ENCODE data around the gene DAZAP1.
"Not testable (repeated sequence)": the region's sequence is repeated elsewhere in the genome, so short reads cannot be mapped to it uniquely, and the experiment has no call there.

Gene DAZAP1

DNA sequence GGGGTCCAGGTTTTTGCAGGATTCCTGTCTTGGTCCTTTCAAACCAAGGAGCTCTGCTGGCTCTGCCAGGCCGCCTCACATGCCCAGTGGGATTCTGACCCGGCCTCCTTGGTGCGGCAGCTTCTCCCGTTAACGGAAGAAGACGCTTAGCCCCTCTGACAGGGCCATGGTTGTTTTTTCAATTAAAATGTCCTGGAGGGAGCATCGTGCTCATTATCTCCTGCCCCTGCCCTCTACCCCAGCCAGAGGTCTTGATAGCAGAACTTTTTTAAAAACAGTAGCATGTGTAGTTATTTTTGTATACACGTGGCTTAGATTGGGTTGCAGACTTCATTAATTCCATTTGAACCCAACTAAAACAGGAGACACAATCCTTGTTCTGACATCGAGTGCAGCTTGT lies 19.4 kb downstream of the DAZAP1 start:
- DNase-seq (ENCODE audit: low spot score) = no peak

DNA sequence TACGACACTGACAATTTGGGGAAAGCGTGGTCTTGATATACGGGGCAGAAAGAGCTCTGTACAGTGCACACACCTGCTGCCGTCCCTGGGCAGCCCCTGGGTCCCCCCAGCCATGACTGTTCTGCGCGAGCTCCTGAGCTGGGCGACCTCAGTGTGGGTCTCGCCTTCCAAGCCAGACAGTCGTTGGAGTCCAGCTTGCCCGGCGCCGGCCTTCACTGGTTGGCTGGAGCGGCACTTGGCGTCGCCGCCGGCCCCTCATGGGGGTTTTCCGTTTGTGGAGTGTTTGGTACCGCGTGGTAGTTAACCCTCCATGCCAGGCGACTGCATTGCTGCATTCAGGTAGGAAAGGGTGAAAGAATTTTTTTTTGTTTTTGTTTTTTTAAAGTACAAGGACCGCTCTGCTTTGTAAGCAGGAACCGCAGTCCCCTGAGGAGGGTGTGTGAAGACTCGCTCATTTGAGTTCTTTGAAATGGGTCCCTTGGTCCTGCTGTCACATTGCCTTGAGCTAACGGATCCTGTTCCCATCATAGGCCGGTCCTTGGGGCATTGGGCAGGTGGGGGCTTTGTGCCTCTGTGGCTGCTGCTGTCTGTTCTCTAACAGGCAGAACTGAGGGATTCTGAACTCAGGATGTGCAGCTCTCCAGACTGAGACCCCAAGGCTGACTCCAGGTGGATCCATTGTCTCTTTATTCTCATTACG lies 20.0 kb downstream of the DAZAP1 start:
- DNase-seq (ENCODE audit: low spot score) = no peak

DNA sequence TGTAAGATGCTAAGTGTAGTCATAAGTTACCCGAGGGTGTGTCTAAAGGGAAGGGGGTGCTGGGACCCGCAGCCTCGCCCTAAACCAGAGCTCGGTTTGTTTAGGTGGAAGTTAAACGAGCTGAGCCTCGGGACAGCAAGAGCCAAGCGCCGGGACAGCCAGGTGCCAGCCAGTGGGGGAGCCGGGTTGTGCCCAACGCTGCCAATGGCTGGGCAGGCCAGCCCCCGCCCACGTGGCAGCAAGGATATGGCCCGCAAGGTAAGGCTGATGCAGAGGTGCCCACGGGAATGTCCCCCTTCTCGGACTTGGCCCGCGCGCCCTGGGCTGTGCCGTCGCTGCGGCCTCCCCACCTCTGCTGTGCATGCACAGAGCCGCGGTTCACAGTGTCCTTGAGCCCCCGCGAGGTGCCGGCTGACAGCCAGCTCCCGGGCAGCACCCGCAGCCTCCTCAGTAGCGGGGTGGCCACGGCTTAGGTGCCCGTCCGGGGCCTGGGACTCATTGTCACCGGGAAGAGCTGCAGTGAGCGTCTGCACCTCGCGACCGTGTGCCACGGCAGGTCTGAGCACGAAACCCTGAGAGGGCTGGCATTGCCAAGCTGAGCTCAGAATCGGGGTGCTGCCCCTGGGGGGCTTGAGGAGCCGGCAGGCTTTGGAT lies 21.5 kb downstream of the DAZAP1 start:
- no peak for DNase-seq (ENCODE audit: low spot score)

- no peak for DNase-seq (ENCODE audit: low spot score)
These were observed 22.4 kb downstream of the DAZAP1 start for GRCh38 chr19:1429750-1430149.

- no peak for DNase-seq (ENCODE audit: low spot score)
These were observed 22.9 kb downstream of the DAZAP1 start for GRCh38 chr19:1430246-1430645.

- DNase-seq (ENCODE audit: low spot score) = no peak
These were observed 24.5 kb downstream of the DAZAP1 start for GRCh38 chr19:1431759-1432506.

DNA sequence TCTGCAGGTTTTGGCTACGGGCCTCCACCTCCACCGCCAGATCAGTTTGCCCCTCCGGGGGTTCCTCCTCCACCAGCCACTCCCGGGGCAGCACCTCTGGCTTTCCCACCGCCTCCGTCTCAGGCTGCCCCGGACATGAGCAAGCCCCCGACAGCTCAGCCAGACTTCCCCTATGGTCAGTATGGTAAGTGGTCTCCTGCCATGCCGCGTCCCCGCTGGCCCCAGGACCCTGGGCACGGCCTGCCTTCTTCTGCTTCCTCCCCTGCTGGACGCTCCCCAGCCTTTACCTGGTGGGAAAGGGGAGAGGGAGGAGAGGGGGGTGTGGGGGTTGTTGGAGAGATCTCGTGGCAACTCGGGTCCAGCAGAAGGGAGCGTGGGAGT lies 25.1 kb downstream of the DAZAP1 start:
- DNase-seq (ENCODE audit: low spot score) = no peak

GRCh38 chr19:1433119-1434039 lies 26.0 kb downstream of the DAZAP1 start:
- no peak for DNase-seq (ENCODE audit: low spot score)

DNA sequence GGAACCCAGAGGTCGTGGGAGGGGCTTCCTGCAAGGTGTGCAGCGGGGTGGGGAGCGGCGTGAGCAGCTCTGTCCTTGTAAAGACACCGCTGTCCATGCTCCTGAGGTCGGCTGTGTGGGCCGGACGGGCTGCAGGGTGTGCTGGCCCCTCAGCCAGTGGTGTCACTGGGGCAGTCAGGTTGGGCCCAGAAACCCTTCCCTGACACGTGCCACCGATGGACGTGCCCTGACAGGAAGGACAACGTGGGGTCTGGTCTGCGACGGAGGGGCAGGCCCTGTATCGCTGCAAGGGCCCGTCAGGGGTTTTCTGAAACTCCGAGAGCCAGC lies 26.6 kb downstream of the DAZAP1 start:
- no peak for DNase-seq (ENCODE audit: low spot score)

GRCh38 chr19:1434577-1435060 lies 27.2 kb downstream of the DAZAP1 start:
- DNase-seq (ENCODE audit: low spot score) = no peak

DNA sequence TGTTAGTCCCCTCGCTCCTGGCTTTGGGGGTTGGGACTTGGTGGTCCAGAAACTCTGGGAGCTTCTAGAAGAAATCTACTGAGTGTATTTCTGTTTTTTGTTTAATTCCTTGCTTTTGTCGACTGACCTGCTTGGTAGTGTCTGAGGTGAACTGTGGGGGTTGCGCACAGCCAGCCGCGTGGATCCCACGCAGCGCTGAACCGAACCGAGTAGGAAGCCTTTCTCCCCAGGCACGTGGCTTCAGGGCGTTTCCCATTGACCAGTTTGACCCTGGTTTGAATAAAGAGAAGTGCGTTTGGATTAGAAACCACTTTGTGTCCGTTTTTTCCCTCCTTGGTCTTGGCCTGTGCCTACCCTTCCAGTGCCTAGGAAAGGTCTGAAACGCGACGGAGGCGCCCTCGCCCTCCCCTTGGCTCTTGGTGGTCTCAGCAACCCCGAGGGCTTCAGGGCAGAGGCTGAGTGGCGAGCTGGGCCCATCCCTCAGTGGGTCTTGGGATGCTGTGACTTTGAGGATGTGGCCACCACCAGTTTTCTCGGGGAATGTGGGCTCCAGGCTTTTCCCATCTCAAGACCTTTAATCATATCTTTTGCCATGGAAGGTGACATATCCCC lies 28.1 kb downstream of the DAZAP1 start:
- no peak for DNase-seq (ENCODE audit: low spot score)

- DNase-seq (ENCODE audit: low spot score) = no peak
These were observed 30.2 kb downstream of the DAZAP1 start for GRCh38 chr19:1437609-1438008.

DNA sequence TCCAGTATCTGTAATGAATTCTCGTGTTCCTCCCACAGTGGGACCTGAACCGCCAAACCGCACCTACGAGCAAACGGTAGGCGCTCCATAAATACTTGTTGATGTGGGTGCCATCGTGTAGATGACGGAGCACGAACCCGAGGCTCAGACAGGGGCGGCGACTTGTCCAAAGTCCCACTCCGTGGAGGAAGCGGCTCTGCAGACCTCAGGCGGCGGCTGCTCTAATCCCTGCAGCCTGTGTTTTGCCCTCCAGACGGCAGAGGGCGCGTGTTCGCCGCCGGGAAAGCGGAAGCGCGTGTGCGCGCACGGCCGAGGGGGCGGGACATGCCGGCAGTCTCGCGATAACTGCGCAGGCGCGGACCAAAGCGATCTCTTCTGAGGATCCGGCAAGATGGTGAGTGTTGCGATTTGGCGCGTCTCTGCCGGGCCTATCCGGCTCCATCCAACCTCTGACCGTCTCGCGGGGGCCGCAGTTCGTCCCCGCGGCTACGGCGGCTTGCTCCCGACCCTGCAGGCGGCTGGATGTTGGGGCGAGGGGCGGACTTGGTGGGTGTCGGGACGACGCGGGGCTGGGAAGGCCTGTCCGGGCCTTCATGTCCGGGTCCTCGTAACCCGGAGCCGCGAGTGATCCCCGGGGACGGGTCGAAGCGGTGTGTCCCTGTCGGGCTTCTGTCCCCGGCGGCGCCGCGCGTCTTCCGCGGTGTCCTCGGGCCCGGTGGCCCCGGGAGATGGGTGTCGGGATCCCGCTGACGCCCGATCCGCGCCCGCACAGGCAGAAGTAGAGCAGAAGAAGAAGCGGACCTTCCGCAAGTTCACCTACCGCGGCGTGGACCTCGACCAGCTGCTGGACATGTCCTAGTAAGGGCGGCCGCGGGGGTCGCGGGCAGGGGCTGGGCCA lies 30.9 kb downstream of the DAZAP1 start, which contains the start of gene RPS15:
RPS15 (plus strand) TSS at position 362 of the 898 bp plus-strand sequence; CDS start at position 392, 30 bp downstream.
- DNase-seq (ENCODE audit: low spot score) = peak; percentile 96

DNA sequence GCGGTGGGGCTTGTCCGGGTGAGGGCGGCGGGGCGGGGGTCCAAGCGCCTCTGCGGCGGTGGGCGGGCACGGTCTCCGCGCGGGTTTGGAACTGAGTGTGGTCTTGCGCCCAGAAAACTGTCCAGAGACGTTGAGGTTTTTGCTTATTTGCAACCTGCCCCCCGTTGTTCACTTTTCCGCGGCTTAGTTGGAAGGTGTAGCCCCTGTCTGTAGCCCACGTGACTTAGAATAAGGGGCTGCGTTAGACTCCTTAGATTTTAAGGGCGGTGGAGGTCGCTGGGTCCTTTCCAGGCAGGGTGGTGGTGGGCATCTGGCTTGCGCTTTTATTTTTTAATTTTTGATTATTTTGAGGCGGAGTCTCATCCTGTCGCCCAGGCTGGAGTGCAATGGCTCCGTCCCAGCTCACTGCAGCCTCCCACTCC lies 31.6 kb downstream of the DAZAP1 start:
- no peak for DNase-seq (ENCODE audit: low spot score)

GRCh38 chr19:1439525-1440417 lies 32.4 kb downstream of the DAZAP1 start:
- DNase-seq (ENCODE audit: low spot score) = not testable (repeated sequence)

GRCh38 chr19:1440418-1440801 lies 33.0 kb downstream of the DAZAP1 start:
- DNase-seq (ENCODE audit: low spot score) = no peak

GRCh38 chr19:1441022-1441426 lies 33.6 kb downstream of the DAZAP1 start:
- DNase-seq (ENCODE audit: low spot score) = no peak

GRCh38 chr19:1441677-1442438 lies 34.5 kb downstream of the DAZAP1 start:
- DNase-seq (ENCODE audit: low spot score) = no peak
